ENCODE results near the gene TENT4B. TPM values are rescaled to one million over a fixed set of nuclear protein-coding genes. Genes with fewer than 3 reads are reported as not detected.

The TENT4B gene
- polyA plus RNA-seq, 1 experiment: 7.2 TPM

DNA sequence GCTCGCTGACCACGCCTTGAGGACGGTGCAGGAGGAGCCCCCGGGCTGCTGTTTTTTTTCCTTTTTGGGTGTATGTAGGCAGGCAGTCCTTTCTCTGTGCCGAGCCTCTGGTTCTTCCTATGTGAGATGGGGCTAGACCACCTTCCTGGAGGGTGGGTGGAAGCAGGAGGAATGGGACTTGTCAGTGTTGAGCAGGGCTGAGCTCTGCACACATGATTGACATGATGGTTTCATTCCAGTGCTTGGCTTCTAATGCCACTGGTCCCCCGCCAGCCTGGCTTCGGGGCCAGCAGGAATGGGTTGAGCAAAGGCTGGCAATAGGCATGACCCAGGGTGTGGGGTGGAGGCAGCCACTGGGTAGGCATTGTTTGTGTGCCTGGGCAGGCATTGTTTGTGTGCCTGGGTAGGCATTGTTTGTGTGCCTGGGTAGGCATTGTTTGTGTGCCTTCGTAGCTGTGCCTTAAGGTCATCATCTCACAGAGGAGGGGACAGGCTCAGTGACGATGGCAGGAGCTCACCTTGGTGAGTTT, 99.0 kb downstream of the TENT4B start:
- Histone ChIP-seq H3K36me3 (ENCODE audit: control insufficient read depth, insufficient read depth, low read length) (no peaks in the 10 kb centered on the region), H3K4me3 (ENCODE audit: low read depth, low read length) (no peak overlapping the region), H3K27me3 (ENCODE audit: control insufficient read depth, insufficient read depth, low read length) (peaks cover 4% of the 10 kb centered on the region; the same call in 1 of the 2 replicates)
- TF ChIP-seq, protein P1, sequence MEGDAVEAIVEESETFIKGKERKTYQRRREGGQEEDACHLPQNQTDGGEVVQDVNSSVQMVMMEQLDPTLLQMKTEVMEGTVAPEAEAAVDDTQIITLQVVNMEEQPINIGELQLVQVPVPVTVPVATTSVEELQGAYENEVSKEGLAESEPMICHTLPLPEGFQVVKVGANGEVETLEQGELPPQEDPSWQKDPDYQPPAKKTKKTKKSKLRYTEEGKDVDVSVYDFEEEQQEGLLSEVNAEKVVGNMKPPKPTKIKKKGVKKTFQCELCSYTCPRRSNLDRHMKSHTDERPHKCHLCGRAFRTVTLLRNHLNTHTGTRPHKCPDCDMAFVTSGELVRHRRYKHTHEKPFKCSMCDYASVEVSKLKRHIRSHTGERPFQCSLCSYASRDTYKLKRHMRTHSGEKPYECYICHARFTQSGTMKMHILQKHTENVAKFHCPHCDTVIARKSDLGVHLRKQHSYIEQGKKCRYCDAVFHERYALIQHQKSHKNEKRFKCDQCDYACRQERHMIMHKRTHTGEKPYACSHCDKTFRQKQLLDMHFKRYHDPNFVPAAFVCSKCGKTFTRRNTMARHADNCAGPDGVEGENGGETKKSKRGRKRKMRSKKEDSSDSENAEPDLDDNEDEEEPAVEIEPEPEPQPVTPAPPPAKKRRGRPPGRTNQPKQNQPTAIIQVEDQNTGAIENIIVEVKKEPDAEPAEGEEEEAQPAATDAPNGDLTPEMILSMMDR (IDR thresholded peaks at IDR 0.05; ENCODE audit: insufficient read depth, low read depth, low read length): no peak
- CTCF ChIA-PET: interaction anchor here (1.1 to 1.7 kb wide), 5 partner anchors 9 to 227 kb away, joined by 3 to 4 read pairs (median 3); partner anchors contain the start of gene CNEP1R1
- no peak for DNase-seq (ENCODE audit: low read depth)
- POLR2A ChIA-PET: interaction anchor here (0.7 kb wide), 1 partner anchor 19 kb away, joined by 3 read pairs; no protein-coding TSS in a partner anchor

GRCh38 chr16:50252874-50253513, 99.9 kb downstream of the TENT4B start:
- no peak for DNase-seq (ENCODE audit: low read depth)
- peaks cover 4% of the 10 kb centered on the region; the same call in 1 of the 2 replicates for H3K27me3 ChIP-seq (ENCODE audit: control insufficient read depth, insufficient read depth, low read length)
- POLR2A ChIA-PET: no interaction called here
- CTCF ChIA-PET: interaction anchor here (1.3 to 1.7 kb wide), 2 partner anchors 11 to 31 kb away, joined by 4 read pairs; no protein-coding TSS in a partner anchor
- H3K36me3 ChIP-seq (ENCODE audit: control insufficient read depth, insufficient read depth, low read length): no peaks in the 10 kb centered on the region
- no peak overlapping the region for H3K4me3 ChIP-seq (ENCODE audit: low read depth, low read length)
- TF ChIP-seq, protein P1 (IDR thresholded peaks at IDR 0.05; ENCODE audit: insufficient read depth, low read depth, low read length): no peak

GRCh38 chr16:50253514-50253910, 100.4 kb downstream of the TENT4B start:
- H3K4me3 ChIP-seq (ENCODE audit: low read depth, low read length): no peak overlapping the region
- POLR2A ChIA-PET: no interaction called here
- no peak for DNase-seq (ENCODE audit: low read depth)
- H3K27me3 ChIP-seq (ENCODE audit: control insufficient read depth, insufficient read depth, low read length): peaks cover 4% of the 10 kb centered on the region; the same call in 1 of the 2 replicates
- TF ChIP-seq, protein P1 (IDR thresholded peaks at IDR 0.05; ENCODE audit: insufficient read depth, low read depth, low read length): no peak
- no peaks in the 10 kb centered on the region for H3K36me3 ChIP-seq (ENCODE audit: control insufficient read depth, insufficient read depth, low read length)
- CTCF ChIA-PET: interaction anchor here (1.3 kb wide), 1 partner anchor 31 kb away, joined by 4 read pairs; no protein-coding TSS in a partner anchor

DNA sequence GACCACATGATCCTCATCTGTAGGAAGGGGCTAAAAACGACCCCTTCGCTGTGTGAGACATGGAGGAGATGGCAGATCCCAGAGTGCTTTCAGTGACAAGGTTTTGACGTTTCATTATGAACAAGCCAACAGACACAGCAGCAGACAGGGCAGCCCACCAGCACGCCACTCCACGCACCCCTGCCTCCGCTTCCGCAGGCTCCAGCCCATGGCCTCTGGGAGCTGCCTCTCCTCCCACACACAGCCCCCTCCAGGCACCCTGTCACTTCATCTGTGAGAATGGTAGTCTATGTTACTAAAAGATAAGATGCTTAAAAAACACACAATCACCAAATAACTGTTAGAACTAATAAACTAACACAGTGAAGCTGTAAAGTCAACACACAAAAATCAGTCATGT, 101.0 kb downstream of the TENT4B start:
- H3K4me3 ChIP-seq (ENCODE audit: low read depth, low read length): no peak overlapping the region
- peaks cover 4% of the 10 kb centered on the region; the same call in 1 of the 2 replicates for H3K27me3 ChIP-seq (ENCODE audit: control insufficient read depth, insufficient read depth, low read length)
- TF ChIP-seq, protein P1 (IDR thresholded peaks at IDR 0.05; ENCODE audit: insufficient read depth, low read depth, low read length): no peak
- no peaks in the 10 kb centered on the region for H3K36me3 ChIP-seq (ENCODE audit: control insufficient read depth, insufficient read depth, low read length)
- DNase-seq (ENCODE audit: low read depth): no peak
- ChIA-PET POLR2A (interaction anchor here (0.6 kb wide), 2 partner anchors 24 to 72 kb away, joined by 3 to 5 read pairs; no protein-coding TSS in a partner anchor), CTCF (interaction anchor here (1.6 kb wide), 1 partner anchor 40 kb away, joined by 4 read pairs; no protein-coding TSS in a partner anchor)

DNA sequence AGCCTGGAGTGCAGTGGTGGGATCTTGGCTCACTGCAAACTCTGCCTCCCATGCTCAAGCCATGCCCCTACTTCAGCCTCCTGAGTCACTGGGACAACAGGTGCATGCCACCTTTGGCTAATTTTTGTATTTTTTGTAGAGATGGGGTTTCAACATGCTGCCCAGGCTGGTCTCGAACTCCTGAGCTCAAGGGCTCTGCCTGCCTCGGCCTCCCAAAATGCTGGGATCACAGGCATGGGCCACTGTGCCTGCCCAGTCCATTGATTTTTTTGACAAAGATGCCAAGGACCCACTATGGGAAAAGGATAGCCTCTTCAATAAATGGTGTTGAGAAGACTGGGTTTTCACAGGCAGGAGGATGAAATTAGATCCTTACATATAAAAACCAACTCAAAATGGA, 102.4 kb downstream of the TENT4B start:
- CTCF ChIA-PET: interaction anchor here (1.6 kb wide), 1 partner anchor 42 kb away, joined by 4 read pairs; no protein-coding TSS in a partner anchor
- H3K27me3 ChIP-seq (ENCODE audit: control insufficient read depth, insufficient read depth, low read length): peaks cover 4% of the 10 kb centered on the region; the same call in 1 of the 2 replicates
- POLR2A ChIA-PET: no interaction called here

More for the DNA sequence above, 102.4 kb downstream of the TENT4B start:
- H3K4me3 ChIP-seq (ENCODE audit: low read depth, low read length): no peak overlapping the region
- TF ChIP-seq, protein P1 (IDR thresholded peaks at IDR 0.05; ENCODE audit: insufficient read depth, low read depth, low read length): no peak
- no peak for DNase-seq (ENCODE audit: low read depth)
- no peaks in the 10 kb centered on the region for H3K36me3 ChIP-seq (ENCODE audit: control insufficient read depth, insufficient read depth, low read length)

Data from BJ (cell line).